HEK293 (cell line): ENCODE measurements around the gene PGBD5.

Experiments
- CTCF ChIA-PET: fragments of 350-600 bp; formaldehyde crosslinking; extraction: SDS; loops from one replicate; lab custom pipeline; 2021; ENCODE audit warnings: antibody characterized with exemption; lab: Yijun Ruan, JAX
- POLR2A ChIA-PET: fragments of 300-600 bp; formaldehyde crosslinking; extraction: SDS; loops from one replicate; lab custom pipeline; 2020; ENCODE audit warnings: antibody characterized with exemption, inconsistent platforms; lab: Yijun Ruan, JAX
- H3K27ac ChIP-seq: fragments of 200-500 bp; sonication (Bioruptor generic); 2 replicates; pipeline ENCODE4 v1.5.1; 2014; ENCODE audit warnings: low read depth, low read length, control low read depth, inconsistent platforms; ENCODE audit errors: extremely low read depth
- H3K36me3 ChIP-seq, 2 experiments: fragments of 200-500 bp in 1 of 2; sonication (Bioruptor generic) in 1 of 2; 1 replicate in 1 of 2; 2 replicates in 1 of 2; pipeline ENCODE4 v1.5.1; 2014 to 2017; ENCODE audit warnings: inconsistent platforms in 2 of 2, low read length in 2 of 2; ENCODE audit not compliant: control insufficient read depth in 2 of 2, insufficient read depth in 1 of 2
- H3K4me1 ChIP-seq: fragments of 200-500 bp; sonication (Bioruptor generic); 2 replicates; pipeline ENCODE4 v1.5.1; 2014; ENCODE audit warnings: mild to moderate bottlenecking, low read length, inconsistent platforms; ENCODE audit not compliant: control insufficient read depth, insufficient read depth
- H3K4me3 ChIP-seq: 2 replicates; pipeline ENCODE4 v1.5.1; 2011; ENCODE audit warnings: low read depth, mild to moderate bottlenecking, control low read depth, low read length, moderate library complexity
- H3K9me3 ChIP-seq: fragments of 200-500 bp; sonication (Bioruptor generic); 2 replicates; pipeline ENCODE4 v1.5.1; 2014; ENCODE audit warnings: low read depth, low read length, inconsistent platforms; ENCODE audit not compliant: control insufficient read depth, insufficient read depth
- ATF2 ChIP-seq: fragments of 450-650 bp; formaldehyde crosslinking; IDR thresholded peaks from 2 replicates; pipeline ENCODE4 v1.5.1; 2016; ENCODE audit warnings: missing biosample characterization, missing genetic modification characterization, low read depth
- CTCF ChIP-seq: fragments of 450-650 bp; formaldehyde crosslinking; IDR thresholded peaks from 2 replicates; pipeline ENCODE4 v1.5.1; 2016; ENCODE audit warnings: missing biosample characterization, missing genetic modification characterization
- EGR2 ChIP-seq: fragments of 450-650 bp; formaldehyde crosslinking; IDR thresholded peaks from 2 replicates; pipeline ENCODE4 v1.5.1; 2016; ENCODE audit warnings: low read depth, missing biosample characterization, missing genetic modification characterization
- ELK4 ChIP-seq: IDR thresholded peaks from 2 replicates; pipeline ENCODE4 v1.6.1; 2011; ENCODE audit warnings: mild to moderate bottlenecking, low read depth, low read length, borderline replicate concordance
- GLI4 ChIP-seq: fragments of 450-650 bp; formaldehyde crosslinking; IDR thresholded peaks from 2 replicates; pipeline ENCODE4 v1.5.1; 2016; ENCODE audit warnings: missing biosample characterization, missing genetic modification characterization
- IKZF3 ChIP-seq: fragments of 450-650 bp; IDR thresholded peaks from 2 replicates; pipeline ENCODE4 v1.5.0; 2018; ENCODE audit warnings: missing biosample characterization, mild to moderate bottlenecking, missing genetic modification characterization, moderate library complexity
- INSM2 ChIP-seq: fragments of 450-650 bp; formaldehyde crosslinking; IDR thresholded peaks from 2 replicates; pipeline ENCODE4 v1.5.1; 2016; ENCODE audit warnings: missing biosample characterization, missing genetic modification characterization
- KLF8 ChIP-seq: fragments of 450-650 bp; formaldehyde crosslinking; IDR thresholded peaks from 2 replicates; pipeline ENCODE4 v1.5.1; 2016; ENCODE audit warnings: missing biosample characterization, missing genetic modification characterization
- MYNN ChIP-seq: fragments of 450-650 bp; formaldehyde crosslinking; IDR thresholded peaks from 2 replicates; pipeline ENCODE4 v1.5.1; 2016; ENCODE audit warnings: missing biosample characterization, missing genetic modification characterization, borderline replicate concordance
- PATZ1 ChIP-seq: fragments of 450-650 bp; formaldehyde crosslinking; IDR thresholded peaks from 2 replicates; pipeline ENCODE4 v1.5.1; 2016; ENCODE audit warnings: missing biosample characterization, missing genetic modification characterization
- TCF7L2 ChIP-seq: IDR thresholded peaks from 2 replicates; pipeline ENCODE4 v1.6.1; 2011; ENCODE audit warnings: low read depth, mild to moderate bottlenecking, inconsistent platforms, low read length, moderate library complexity, borderline replicate concordance
- WT1 ChIP-seq: fragments of 450-650 bp; formaldehyde crosslinking; IDR thresholded peaks from 2 replicates; pipeline ENCODE4 v1.5.1; 2016; ENCODE audit warnings: missing biosample characterization, missing genetic modification characterization
- ZFP37 ChIP-seq: fragments of 450-650 bp; formaldehyde crosslinking; IDR thresholded peaks from 2 replicates; pipeline ENCODE4 v1.5.1; 2016; ENCODE audit warnings: missing biosample characterization, missing genetic modification characterization
- ZNF175 ChIP-seq: fragments of 450-650 bp; formaldehyde crosslinking; IDR thresholded peaks from 2 replicates; pipeline ENCODE4 v1.5.1; 2016; ENCODE audit warnings: missing biosample characterization, missing genetic modification characterization
- ZNF221 ChIP-seq: fragments of 450-650 bp; formaldehyde crosslinking; IDR thresholded peaks from 2 replicates; pipeline ENCODE4 v1.5.1; 2017; ENCODE audit warnings: missing biosample characterization, missing genetic modification characterization, borderline replicate concordance
- ZNF311 ChIP-seq: fragments of 450-650 bp; formaldehyde crosslinking; IDR thresholded peaks from 2 replicates; pipeline ENCODE4 v1.5.1; 2017; ENCODE audit warnings: missing biosample characterization, missing genetic modification characterization, borderline replicate concordance
- ZNF433 ChIP-seq: fragments of 450-650 bp; formaldehyde crosslinking; IDR thresholded peaks from 2 replicates; pipeline ENCODE4 v1.5.1; 2016; ENCODE audit warnings: missing biosample characterization, missing genetic modification characterization, low read depth
- ZNF501 ChIP-seq: fragments of 450-650 bp; formaldehyde crosslinking; IDR thresholded peaks from 2 replicates; pipeline ENCODE4 v1.5.1; 2016; ENCODE audit warnings: missing biosample characterization, missing genetic modification characterization
- ZNF530 ChIP-seq: fragments of 450-650 bp; formaldehyde crosslinking; IDR thresholded peaks from 2 replicates; pipeline ENCODE4 v1.5.1; 2016; ENCODE audit warnings: low read depth, missing biosample characterization, missing genetic modification characterization
- ZNF692 ChIP-seq: fragments of 450-650 bp; formaldehyde crosslinking; IDR thresholded peaks from 2 replicates; pipeline ENCODE4 v1.5.1; 2016; ENCODE audit warnings: missing biosample characterization, missing genetic modification characterization
- ZNF830 ChIP-seq: fragments of 450-650 bp; IDR thresholded peaks from 2 replicates; pipeline ENCODE4 v1.5.0; 2018; ENCODE audit warnings: missing biosample characterization, missing genetic modification characterization, low read depth, mild to moderate bottlenecking, moderate library complexity

The PGBD5 gene

GRCh38 chr1:230455291-230455690 lies 29.2 kb upstream of the PGBD5 start:
- TF ChIP-seq ZNF175 (tag by site-specific recombination) (no peak), WT1 (tag by site-specific recombination) (no peak), IKZF3 (tag by site-specific recombination) (no peak), ZNF433 (no peak)
- peaks cover 6% of the 10 kb centered on the region; the same call in 1 of the 2 replicates for H3K4me1 ChIP-seq
- H3K27ac ChIP-seq, result no peak overlapping the region
- H3K4me3 ChIP-seq, result no peak overlapping the region
- POLR2A ChIA-PET, result no interaction called here
- H3K36me3 ChIP-seq, result no peaks in the 10 kb centered on the region
- H3K9me3 ChIP-seq, result no peaks in the 10 kb centered on the region
- CTCF ChIA-PET, result no interaction called here

- CTCF ChIA-PET, result interaction anchor here (0.6 kb wide), 1 partner anchor 254 kb away, joined by 3 read pairs; no protein-coding TSS in a partner anchor
- TF ChIP-seq CTCF (tag by site-specific recombination), result no peak
- TF ChIP-seq ZNF221 (tag by site-specific recombination), result no peak
- no peak for TF ChIP-seq ELK4
- no peak for TF ChIP-seq ATF2 (tag by site-specific recombination)
- no peak for TF ChIP-seq PATZ1 (tag by site-specific recombination)
- TF ChIP-seq ZFP37 (tag by site-specific recombination), result no peak
- no peak for TF ChIP-seq INSM2 (tag by site-specific recombination)
- Histone ChIP-seq H3K4me3 (no peak overlapping the region), H3K9me3 (no peaks in the 10 kb centered on the region), H3K27ac (no peak overlapping the region), H3K36me3 (no peaks in the 10 kb centered on the region), H3K4me1 (no peaks in the 10 kb centered on the region)
- POLR2A ChIA-PET, result no interaction called here
Observed at GRCh38 chr1:230453377-230453776, 27.2 kb upstream of the PGBD5 start.

- no peaks in the 10 kb centered on the region for H3K36me3 ChIP-seq
- H3K4me1 ChIP-seq, result no peaks in the 10 kb centered on the region
- CTCF ChIA-PET, result interaction anchor here (0.6 to 1.2 kb wide), 4 partner anchors 50 to 1366 kb away, joined by 3 to 5 read pairs (median 4); no protein-coding TSS in a partner anchor
- H3K4me3 ChIP-seq, result no peak overlapping the region
- no peak overlapping the region for H3K27ac ChIP-seq
- H3K9me3 ChIP-seq, result peaks cover 2% of the 10 kb centered on the region; the same call in 1 of the 2 replicates
- POLR2A ChIA-PET, result no interaction called here
- TF ChIP-seq TCF7L2, result no peak
- no peak for TF ChIP-seq ZNF830
- TF ChIP-seq ZNF530 (tag by site-specific recombination), result no peak
- TF ChIP-seq MYNN, result no peak
- no peak for TF ChIP-seq ZNF311 (tag by site-specific recombination)
- TF ChIP-seq KLF8 (tag by site-specific recombination), result no peak
- TF ChIP-seq ZNF692 (tag by site-specific recombination), result no peak
- TF ChIP-seq EGR2 (tag by site-specific recombination), result no peak
- no peak for TF ChIP-seq GLI4
- TF ChIP-seq ZNF501 (tag by site-specific recombination), result no peak
Observed at GRCh38 chr1:230441183-230442029, 15.3 kb upstream of the PGBD5 start.
